G401.6 (cell line): Measurements from ENCODE around the gene COL25A1.
"Not testable (repeated sequence)": the region's sequence is repeated elsewhere in the genome, so short reads cannot be mapped to it uniquely, and the experiment has no call there.

Experiments used
- FAIRE-seq: peaks from 2 replicates; lab custom pipeline; 2012; peaks lifted over from hg19 to GRCh38; lab: Jason Lieb, UNC

COL25A1 gene

DNA sequence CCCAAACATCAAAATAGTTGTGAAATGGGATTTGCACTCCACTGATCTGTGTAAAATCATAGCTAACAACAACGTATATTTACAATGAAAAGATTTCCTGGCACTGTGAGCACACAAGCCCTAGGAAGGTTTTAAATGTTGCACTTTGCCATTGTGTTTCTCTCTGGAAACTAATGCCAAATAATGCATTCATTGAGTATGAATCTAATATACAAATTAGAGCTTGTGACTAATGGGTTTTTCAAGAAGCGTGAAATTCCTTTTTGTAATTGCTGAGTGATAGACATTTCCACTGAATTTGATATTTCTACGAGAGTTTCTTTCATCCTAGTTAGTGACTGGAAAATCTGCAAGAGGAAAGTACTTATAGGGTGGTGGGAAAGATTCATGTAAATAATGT, 135.9 kb downstream of the COL25A1 start:
- FAIRE-seq: no peak

- no peak for FAIRE-seq
These were observed 136.3 kb downstream of the COL25A1 start for GRCh38 chr4:109166126-109166525.

DNA sequence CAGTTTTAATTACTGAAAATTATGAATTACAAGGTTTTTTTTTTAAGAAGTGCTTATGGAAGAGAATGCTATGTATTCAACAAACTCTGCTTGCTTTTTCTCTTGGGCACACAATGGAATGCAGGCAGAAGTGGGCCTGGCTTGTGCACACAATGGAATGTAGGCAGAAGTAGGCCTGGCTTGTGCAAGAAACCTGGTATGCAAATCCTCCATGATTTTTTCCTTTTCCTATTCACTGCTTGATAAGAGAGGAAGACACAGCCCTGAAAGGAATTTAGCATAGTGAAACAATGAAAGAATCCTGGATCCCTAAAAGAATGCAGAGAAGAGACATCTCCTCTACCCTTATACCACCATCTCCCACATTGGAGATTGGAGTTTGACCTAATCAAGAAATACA, 138.4 kb downstream of the COL25A1 start:
- no peak for FAIRE-seq

DNA sequence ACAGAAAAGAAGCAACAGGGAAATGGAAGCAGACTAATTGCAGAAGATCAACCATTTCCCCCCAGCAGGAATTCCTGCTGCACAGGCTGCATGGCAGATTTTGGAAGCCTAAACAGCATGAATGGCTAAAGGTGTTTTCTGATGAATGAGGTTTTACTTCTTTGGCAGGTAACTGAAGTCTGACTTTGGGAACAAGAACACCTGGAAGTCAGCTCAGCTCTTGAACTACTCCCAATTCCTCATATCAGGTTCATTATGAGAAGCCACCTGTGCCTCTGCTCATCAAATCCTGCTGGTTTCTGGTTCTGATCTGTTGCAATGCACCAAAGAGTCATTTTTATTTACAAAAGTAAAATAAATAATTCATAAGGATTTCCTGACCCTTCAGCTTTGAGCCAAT, 139.0 kb downstream of the COL25A1 start:
- no peak for FAIRE-seq

- FAIRE-seq: no peak
These were observed 139.7 kb downstream of the COL25A1 start for GRCh38 chr4:109162759-109163158.

DNA sequence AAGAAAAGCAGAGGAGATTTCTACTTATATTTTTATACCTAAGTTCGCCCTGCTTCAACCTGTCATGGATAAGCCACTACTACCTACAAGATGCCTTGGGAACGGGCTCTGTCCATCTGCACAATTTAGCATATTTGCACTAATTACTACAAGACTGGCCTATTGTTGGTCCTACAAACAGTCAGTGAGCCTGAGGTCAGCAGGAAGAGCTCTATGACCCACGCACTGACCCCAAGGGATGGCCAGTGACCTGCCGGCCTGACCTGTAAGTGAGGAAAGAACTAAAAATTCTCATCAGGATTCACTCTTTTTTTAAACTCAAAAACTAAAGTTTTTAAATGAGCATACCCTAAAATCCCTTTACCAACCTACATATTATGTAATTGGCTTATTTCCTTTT, 142.0 kb downstream of the COL25A1 start:
- no peak for FAIRE-seq

GRCh38 chr4:109157696-109158095, 144.8 kb downstream of the COL25A1 start:
- FAIRE-seq: no peak

DNA sequence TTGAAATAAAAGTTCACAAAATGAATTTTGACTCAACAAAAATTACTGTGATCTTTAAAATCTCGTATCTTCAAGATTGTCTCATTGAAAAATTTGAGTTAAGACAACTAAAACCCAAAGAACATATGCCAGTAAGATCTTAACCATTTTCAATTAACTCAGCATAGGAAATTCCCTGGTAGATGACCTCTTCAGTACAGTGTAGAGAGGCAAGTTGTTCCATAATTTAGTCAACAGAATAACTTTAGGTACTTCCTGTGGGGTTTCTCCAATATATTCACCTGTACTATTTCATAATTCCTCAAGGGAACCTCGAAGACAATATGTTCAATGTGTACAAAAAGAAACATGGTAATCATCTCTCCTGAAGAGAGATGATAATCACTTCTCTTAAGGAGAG, 145.3 kb downstream of the COL25A1 start:
- no peak for FAIRE-seq

DNA sequence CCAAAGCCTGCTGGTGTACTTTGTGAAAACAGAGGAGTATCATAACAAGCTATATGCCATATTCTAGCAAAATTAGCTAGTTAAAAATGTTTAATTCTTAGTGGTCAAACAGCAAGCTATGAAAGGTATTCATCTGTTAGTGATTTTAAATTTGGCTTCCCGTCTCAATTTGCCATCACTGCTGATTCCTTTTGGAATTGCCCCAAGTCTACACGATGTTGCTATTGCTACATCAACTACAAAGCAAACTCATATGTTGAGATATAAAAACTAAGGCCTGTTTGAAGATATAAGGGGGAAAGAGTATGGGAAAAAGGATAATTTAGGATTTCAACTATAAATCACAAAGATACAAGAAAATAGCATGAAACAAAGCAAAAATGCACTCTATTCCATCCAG, 146.1 kb downstream of the COL25A1 start:
- FAIRE-seq: no peak

DNA sequence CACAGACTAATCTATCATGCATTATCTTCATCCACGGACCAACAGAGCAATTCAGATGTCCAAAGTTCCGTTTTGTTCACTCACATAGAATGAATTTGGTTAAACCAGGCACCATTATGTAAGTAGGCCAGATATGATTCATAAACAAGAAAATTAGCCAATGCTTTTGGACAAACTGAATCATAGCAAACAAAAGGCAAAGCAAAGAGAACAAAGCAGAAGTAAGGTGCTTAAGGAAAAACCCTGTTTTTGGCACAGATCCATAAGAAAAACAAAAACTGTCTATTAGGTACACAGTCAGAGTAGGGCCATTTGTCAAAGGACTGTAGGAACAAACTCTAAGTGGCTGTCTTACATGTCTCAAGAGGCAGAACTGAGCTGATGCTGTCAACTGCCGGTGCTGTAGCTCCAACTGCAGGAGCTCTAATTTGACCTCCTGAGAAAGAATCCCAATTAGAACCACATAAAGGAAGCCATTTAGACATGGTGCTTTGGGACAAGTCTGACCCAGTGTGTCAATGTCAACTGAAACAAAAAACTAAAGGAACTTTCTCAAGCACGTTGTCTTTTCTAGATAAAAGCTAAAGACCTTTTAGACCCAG, 146.7 kb downstream of the COL25A1 start:
- no peak for FAIRE-seq

DNA sequence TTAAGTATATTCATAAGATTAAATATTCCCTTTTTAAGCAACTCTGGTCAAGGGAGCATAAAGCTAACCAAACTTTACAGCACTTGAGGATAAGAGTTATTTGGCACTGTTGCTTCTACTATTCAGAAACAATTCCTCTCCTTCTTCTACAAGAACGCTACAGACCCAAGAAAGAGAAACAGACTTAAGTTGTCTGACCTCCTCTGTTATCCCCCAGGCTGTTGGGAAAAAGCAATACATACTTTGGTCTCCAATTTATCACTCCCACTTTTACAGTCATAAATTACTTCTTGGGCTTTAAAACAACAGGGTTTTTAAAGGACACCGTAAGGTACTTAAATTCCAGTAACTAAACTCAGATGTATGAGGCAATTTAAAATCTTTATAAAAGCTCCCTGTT, 147.4 kb downstream of the COL25A1 start:
- FAIRE-seq: no peak

- no peak for FAIRE-seq
These were observed 148.0 kb downstream of the COL25A1 start for GRCh38 chr4:109154424-109154823.

DNA sequence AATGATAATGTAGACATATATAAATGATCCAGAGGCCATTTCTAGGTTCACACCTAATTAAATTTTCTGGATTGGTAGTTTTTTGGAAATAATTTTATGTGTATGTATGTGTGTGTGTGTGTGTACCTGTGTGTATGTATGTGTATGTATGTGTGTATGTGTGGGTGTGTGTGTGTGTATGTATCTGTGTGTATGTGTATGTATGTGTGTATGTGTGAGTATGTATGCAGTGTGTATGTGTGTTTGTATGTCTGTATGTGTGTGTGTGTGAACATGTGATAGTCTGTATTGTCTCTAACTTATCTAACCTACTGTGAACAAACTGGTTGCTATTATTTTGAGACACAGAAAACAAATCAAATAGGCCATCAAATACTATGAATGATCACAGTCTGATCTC, 152.6 kb downstream of the COL25A1 start:
- no peak for FAIRE-seq

- no peak for FAIRE-seq
These were observed 153.8 kb downstream of the COL25A1 start for GRCh38 chr4:109148577-109149075.

GRCh38 chr4:109147135-109147534, 155.3 kb downstream of the COL25A1 start:
- no peak for FAIRE-seq

DNA sequence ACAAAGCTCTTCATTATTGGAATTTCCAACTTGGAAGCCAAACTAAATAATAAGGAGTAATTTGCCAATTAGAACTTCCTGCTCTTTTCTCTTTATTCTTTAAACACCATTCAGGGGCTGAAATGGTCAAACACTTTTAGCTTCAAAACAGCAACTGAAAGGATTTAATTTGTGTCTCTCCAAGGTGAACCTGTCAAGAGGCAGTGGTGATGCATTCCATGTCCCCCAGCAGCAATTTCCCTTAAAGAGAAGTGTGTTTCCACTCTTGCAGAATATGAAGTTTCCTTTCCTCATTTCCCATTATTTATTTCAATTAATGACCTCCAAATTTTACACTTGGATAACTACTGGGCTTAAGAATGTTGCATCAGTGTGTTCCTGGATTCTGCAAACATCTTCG, 156.0 kb downstream of the COL25A1 start:
- no peak for FAIRE-seq

DNA sequence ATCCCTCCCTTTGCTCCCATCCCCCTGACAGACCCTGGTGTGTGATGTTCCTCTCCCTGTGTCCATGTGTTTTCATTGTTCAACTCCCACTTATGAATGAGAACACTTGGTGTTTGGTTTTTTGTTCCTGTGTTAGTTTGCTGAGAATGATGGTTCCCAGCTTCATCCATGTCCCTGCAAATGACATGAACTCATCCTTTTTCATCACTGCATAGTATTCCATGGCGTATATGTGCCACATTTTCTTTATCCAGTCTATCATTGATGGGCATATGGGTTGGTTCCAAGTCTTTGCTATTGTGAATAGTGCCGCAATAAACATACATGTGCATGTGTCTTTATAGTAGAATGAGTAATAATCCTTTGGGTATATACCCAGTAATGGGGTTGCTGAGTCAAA, 164.3 kb downstream of the COL25A1 start:
- FAIRE-seq: not testable (repeated sequence)

DNA sequence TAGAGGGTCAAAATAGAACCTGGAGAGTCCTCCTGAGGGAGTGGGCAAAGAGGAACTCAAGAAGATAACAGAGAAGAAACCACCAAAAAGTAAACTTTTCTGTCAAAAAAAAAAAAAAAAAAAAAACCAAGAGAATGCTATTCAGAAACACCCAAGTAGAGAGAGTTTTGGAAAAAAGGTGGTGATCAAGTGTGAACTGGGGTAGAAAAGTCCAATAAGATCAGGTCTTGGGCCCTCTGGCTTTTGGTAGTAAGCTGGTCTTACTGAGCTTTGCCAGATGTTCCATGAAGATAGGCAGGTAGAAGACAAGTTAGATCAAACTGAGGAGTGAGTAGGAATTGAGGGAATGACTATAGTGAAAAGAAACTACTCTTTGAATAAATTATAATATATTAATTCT, 167.5 kb downstream of the COL25A1 start:
- FAIRE-seq: no peak

GRCh38 chr4:109134268-109134667, 168.2 kb downstream of the COL25A1 start:
- FAIRE-seq: no peak

DNA sequence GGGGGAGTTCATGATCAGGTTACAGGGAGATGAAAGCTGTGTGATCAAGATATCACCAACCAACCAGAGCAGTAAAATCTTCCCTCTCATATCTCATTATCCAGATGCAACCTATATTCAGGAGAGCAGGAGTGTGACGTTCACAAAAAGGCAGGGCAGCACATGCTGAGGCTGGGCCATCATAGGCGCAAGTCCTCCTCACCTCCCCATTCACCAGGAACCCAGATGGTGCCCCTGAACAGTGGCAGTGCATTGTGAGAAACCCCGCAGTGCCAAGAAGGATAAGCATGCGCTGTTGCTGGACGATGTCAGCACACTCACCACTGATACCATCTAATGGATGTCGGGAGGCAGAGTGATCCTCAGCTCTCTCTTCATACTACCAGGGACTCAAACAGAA, 170.9 kb downstream of the COL25A1 start:
- FAIRE-seq: no peak

- FAIRE-seq: no peak
These were observed 173.9 kb downstream of the COL25A1 start for GRCh38 chr4:109128589-109128988.

DNA sequence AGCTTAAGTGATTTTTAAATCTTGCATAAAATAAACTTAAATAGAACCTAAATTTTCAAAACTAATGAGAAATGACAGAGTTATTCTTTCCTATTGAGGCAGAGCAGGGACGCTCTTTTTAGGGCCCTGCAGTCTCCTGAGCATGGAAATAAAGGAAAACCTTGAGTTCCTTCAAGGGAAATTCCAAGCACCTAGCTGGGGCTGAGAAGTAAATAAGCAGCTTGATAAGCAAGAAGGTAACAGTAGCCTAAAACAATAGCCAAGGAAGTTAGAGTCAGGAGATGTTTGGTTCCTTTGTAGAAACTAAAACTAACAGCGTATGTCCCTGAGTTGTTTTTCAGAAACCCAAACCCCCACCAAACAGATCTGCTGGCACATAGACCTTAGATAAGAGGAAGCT, 174.6 kb downstream of the COL25A1 start:
- no peak for FAIRE-seq

- no peak for FAIRE-seq
These were observed 175.6 kb downstream of the COL25A1 start for GRCh38 chr4:109126856-109127255.

- FAIRE-seq: no peak
These were observed 177.4 kb downstream of the COL25A1 start for GRCh38 chr4:109125084-109125483.

DNA sequence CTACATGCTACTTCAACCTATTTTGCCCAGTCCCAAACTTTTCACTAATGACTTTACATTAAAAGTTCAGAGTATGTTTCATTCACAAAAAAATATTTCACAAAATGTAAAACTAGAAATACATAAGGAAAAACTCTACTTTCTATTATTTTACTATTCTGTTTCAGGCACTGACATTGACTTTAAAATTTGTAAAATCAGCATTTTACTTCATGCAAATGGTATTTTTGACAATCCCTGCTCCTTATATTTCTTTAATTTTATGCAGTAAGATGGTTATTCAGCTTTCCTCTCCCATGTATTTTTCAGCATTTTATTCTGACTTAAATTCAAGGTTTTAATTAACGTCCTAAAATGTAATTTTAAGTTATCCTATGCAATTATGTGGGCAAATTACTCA, 178.5 kb downstream of the COL25A1 start:
- no peak for FAIRE-seq
